C4-2B (cell line): Measurements from ENCODE around the gene OBSL1.

ENCODE experiments used
- H3K27ac ChIP-seq: fragments of 450-650 bp; 2 replicates; pipeline ENCODE4 v1.5.1; 2017
- CTCF ChIP-seq: fragments of 450-650 bp; conservative IDR thresholded peaks from 2 replicates; pipeline ENCODE4 v1.5.1; 2017; ENCODE audit warnings: mild to moderate bottlenecking
- ZFX ChIP-seq: fragments of 450-650 bp; IDR thresholded peaks from 2 replicates; pipeline ENCODE4 v1.6.1; 2017

The OBSL1 gene

GRCh38 chr2:219575566-219576504 is 4.5 kb upstream of the OBSL1 start:
- TF ChIP-seq CTCF (no peak), ZFX (no peak)
- no peak overlapping the region for H3K27ac ChIP-seq

- no peak overlapping the region for H3K27ac ChIP-seq
- TF ChIP-seq CTCF (no peak), ZFX (no peak)
Observed at GRCh38 chr2:219574484-219575311, 3.4 kb upstream of the OBSL1 start.

GRCh38 chr2:219573166-219573565 is 1.8 kb upstream of the OBSL1 start:
- no peak for TF ChIP-seq CTCF
- no peak for TF ChIP-seq ZFX

GRCh38 chr2:219572237-219573001 is 1.1 kb upstream of the OBSL1 start, which contains the start of gene INHA:
Gene INHA, plus strand, starts transcription at chr2:219572310. Its CDS starts 65 bp downstream, at chr2:219572375.
- TF ChIP-seq CTCF (no peak), ZFX (no peak)
- no peak within 1 kb of the TSS for H3K27ac ChIP-seq

More at GRCh38 chr2:219573166-219573565, 1.8 kb upstream of the OBSL1 start:
- no peak overlapping the region for H3K27ac ChIP-seq

- H3K27ac ChIP-seq, result no peak overlapping the region
- TF ChIP-seq CTCF (no peak), ZFX (no peak)
Observed at GRCh38 chr2:219570924-219571310, 422 bp downstream of the OBSL1 start.

- H3K27ac ChIP-seq, result no peak overlapping the region
- no peak for TF ChIP-seq CTCF
- no peak for TF ChIP-seq ZFX
Observed at GRCh38 chr2:219570194-219570923, 980 bp downstream of the OBSL1 start.
